A549 (cell line): ENCODE results near the gene BRAP. TPM values are rescaled to one million over a fixed set of nuclear protein-coding genes. Genes with fewer than 3 reads are reported as not detected.
A peak's percentile ranks its signal among the peaks of the same experiment; 100 is the strongest.

Experiments used
- ATAC-seq, 2 experiments: fragments of 200-7000 bp in 1 of 2; fragments of >200 bp in 1 of 2; cut with Nextera tagmentation in 1 of 2; cut with Tn5 transposase in 1 of 2; 3 replicates each; pipeline versions ENCODE4 v1.8.0 to v1.9.1; 2018 to 2020; ENCODE audit warnings: mild to moderate bottlenecking in 1 of 2, moderate library complexity in 1 of 2
- CTCF ChIA-PET: fragments of 300-600 bp; sonication (Branson Sonifier 250); formaldehyde crosslinking; extraction: SDS; loops from one replicate; lab custom pipeline; 2021; ENCODE audit warnings: antibody characterized with exemption, inconsistent platforms; lab: Yijun Ruan, JAX
- POLR2A ChIA-PET: fragments of 350-600 bp; formaldehyde crosslinking; extraction: SDS; loops from one replicate; lab custom pipeline; 2021; ENCODE audit warnings: antibody characterized with exemption, inconsistent platforms; lab: Yijun Ruan, JAX
- DNase-seq, 2 experiments: peaks; one replicate each; pipeline versions ENCODE4 v3.0.0 to v3.0.0-alpha.2; 2011 to 2016; ENCODE audit warnings: low read depth in 1 of 2, low spot score in 1 of 2
- FAIRE-seq: peaks from 2 replicates; lab custom pipeline; 2011; peaks lifted over from hg19 to GRCh38; lab: Jason Lieb, UNC
- H3K27ac ChIP-seq, 2 experiments: fragments of >200 bp; sonication (Bioruptor Twin); formaldehyde crosslinking; 3 replicates each; pipeline ENCODE4 v1.5.1; 2016 to 2017
- H3K4me1 ChIP-seq: fragments of >200 bp; sonication (Bioruptor Twin); formaldehyde crosslinking; 3 replicates; pipeline ENCODE4 v1.6.1; 2016
- H3K4me2 ChIP-seq: fragments of >200 bp; sonication (Bioruptor Twin); formaldehyde crosslinking; 3 replicates; pipeline ENCODE4 v1.6.1; 2016
- H3K4me3 ChIP-seq: fragments of >200 bp; sonication (Bioruptor Twin); formaldehyde crosslinking; 3 replicates; pipeline ENCODE4 v1.5.1; 2016
- H3K9me3 ChIP-seq: fragments of >200 bp; sonication (Bioruptor Twin); formaldehyde crosslinking; 3 replicates; pipeline ENCODE4 v1.6.1; 2016
- BCL3 ChIP-seq: fragments of >200 bp; sonication (Bioruptor Twin); formaldehyde crosslinking; IDR thresholded peaks from 3 replicates; pipeline ENCODE4 v1.6.1; 2016
- CBX2 ChIP-seq: fragments of 200-600 bp; sonication (generic); IDR thresholded peaks from 2 replicates; pipeline ENCODE4 v1.6.1; 2016; ENCODE audit warnings: low read depth, mild to moderate bottlenecking, borderline replicate concordance
- E2F6 ChIP-seq: IDR thresholded peaks from 2 replicates; pipeline ENCODE4 v1.6.1; 2012; ENCODE audit warnings: low read depth, borderline replicate concordance
- ELK1 ChIP-seq: fragments of 150-350 bp; IDR thresholded peaks from 2 replicates; pipeline ENCODE4 v1.6.1; 2014; ENCODE audit warnings: low read depth, mild to moderate bottlenecking, low read length
- HMGXB4 ChIP-seq: fragments of 250-450 bp; sonication (Bioruptor Pico); IDR thresholded peaks from 2 replicates; pipeline ENCODE4 v1.5.0; 2021; ENCODE audit warnings: mild to moderate bottlenecking, moderate library complexity, borderline replicate concordance
- HOXA7 ChIP-seq: fragments of 250-450 bp; sonication (Bioruptor Pico); IDR thresholded peaks from 2 replicates; pipeline ENCODE4 v1.5.0; 2020; ENCODE audit warnings: mild to moderate bottlenecking, moderate library complexity
- HOXB5 ChIP-seq: fragments of 250-450 bp; sonication (Bioruptor Pico); IDR thresholded peaks from 2 replicates; pipeline ENCODE4 v1.5.0; 2020; ENCODE audit warnings: mild to moderate bottlenecking, moderate library complexity
- JUN ChIP-seq, 2 experiments: fragments of >200 bp; sonication (Bioruptor Twin); formaldehyde crosslinking; IDR thresholded peaks; 2 replicates in 1 of 2; 3 replicates in 1 of 2; pipeline ENCODE4 v1.6.1; 2016 to 2017
- JUNB ChIP-seq: fragments of >200 bp; sonication (Bioruptor Twin); formaldehyde crosslinking; IDR thresholded peaks from 2 replicates; pipeline ENCODE4 v1.6.1; 2016
- MAZ ChIP-seq: fragments of 150-350 bp; IDR thresholded peaks from 2 replicates; pipeline ENCODE4 v1.6.1; 2014; ENCODE audit warnings: antibody characterized with exemption, low read depth, low read length, borderline replicate concordance
- POLR2A ChIP-seq: IDR thresholded peaks from 2 replicates; pipeline ENCODE4 v1.6.1; 2012; ENCODE audit warnings: mild to moderate bottlenecking, low read length
- REST ChIP-seq: fragments of 200-600 bp; sonication (generic); IDR thresholded peaks from 2 replicates; pipeline ENCODE4 v1.6.1; 2016; ENCODE audit warnings: antibody characterized with exemption, mild to moderate bottlenecking, moderate library complexity
- SMC3 ChIP-seq: fragments of >200 bp; sonication (Bioruptor Twin); formaldehyde crosslinking; IDR thresholded peaks from 3 replicates; pipeline ENCODE4 v1.6.1; 2018; ENCODE audit warnings: inconsistent platforms
- SREBF2 ChIP-seq: fragments of 450-650 bp; IDR thresholded peaks from 2 replicates; pipeline ENCODE4 v1.6.1; 2014; ENCODE audit warnings: mild to moderate bottlenecking, moderate library complexity
- TFCP2L1 ChIP-seq: fragments of 250-450 bp; sonication (Bioruptor Pico); IDR thresholded peaks from 2 replicates; pipeline ENCODE4 v1.5.0; 2021; ENCODE audit warnings: mild to moderate bottlenecking
- USF2 ChIP-seq: fragments of 450-650 bp; IDR thresholded peaks from 2 replicates; pipeline ENCODE4 v1.6.1; 2014; ENCODE audit warnings: antibody characterized with exemption
- WGBS: methylation state at CpG from one replicate; pipeline ENCODE4 v1.1.6; 2017; ENCODE audit errors: missing lambda C conversion rate; 5-methylcytosine and 5-hydroxymethylcytosine counted together
- polyA plus RNA-seq, 4 experiments: library from polyadenylated mRNA; depleted of rRNA in 3 of 4; stranded (reverse); fragments of >200 nt; fragmentation: RNase III in 1 of 4; extraction: RNeasy Plus Mini Kit Qiagen cat#74134 plus additional on column Dnase treatment in 1 of 4; gene quantifications; 2 replicates in 3 of 4; 3 replicates in 1 of 4; pipeline ENCODE4 v1.2.3, GENCODE V29; 2011 to 2017

Gene BRAP
- polyA plus RNA-seq, 2 of the 4 experiments (the other 2 are of a cell fraction): 13.0 to 29.7 TPM

- H3K4me3 ChIP-seq: no peak overlapping the region
- no peak overlapping the region for H3K4me2 ChIP-seq
- H3K9me3 ChIP-seq: no peaks in the 10 kb centered on the region
- WGBS: 43% methylated on average over 3 of the region's 3 CpGs
- ATAC-seq: peak in 1 of 2 experiments; percentile 27; a peak in 3 of 6 replicates
- H3K4me1 ChIP-seq: no peaks in the 10 kb centered on the region
- FAIRE-seq: no peak
- CTCF ChIA-PET: interaction anchor here (0.6 kb wide), 1 partner anchor 870 kb away, joined by 4 read pairs; no protein-coding TSS in a partner anchor
- H3K27ac ChIP-seq: no peak overlapping the region
- POLR2A ChIA-PET: no interaction called here
- no peak for DNase-seq
- no peak for TF ChIP-seq POLR2A
- no peak for TF ChIP-seq ELK1
- TF ChIP-seq REST: no peak
- no peak for TF ChIP-seq BCL3
- no peak for TF ChIP-seq SMC3
- TF ChIP-seq USF2: no peak
- TF ChIP-seq JUN (IDR thresholded peaks at IDR 0.05): no peak
- no peak for TF ChIP-seq MAZ
- no peak for TF ChIP-seq HOXA7 (CRISPR knock-in tag)
- TF ChIP-seq SREBF2: no peak
- no peak for TF ChIP-seq E2F6
- TF ChIP-seq JUNB: no peak
- no peak for TF ChIP-seq HMGXB4
- TF ChIP-seq TFCP2L1 (CRISPR knock-in tag): no peak
- TF ChIP-seq CBX2: no peak
- no peak for TF ChIP-seq HOXB5 (CRISPR knock-in tag)
Observed at GRCh38 chr12:111606767-111607230, 79.0 kb downstream of the BRAP start.
